Cardiac fibroblast (primary cell): Measurements from ENCODE around the gene ARID1B.

Experiments used
- DNase-seq, 2 donors: peaks; one replicate each; pipeline versions ENCODE4 v3.0.0 to v3.0.0-alpha.2; 2010; ENCODE audit warnings: low read depth in 2 of 2
- H3K4me3 ChIP-seq, 2 donors: replicated peaks in 1 of 2; 1 replicate in 1 of 2; 2 replicates in 1 of 2; pipeline ENCODE4 v1.5.1; 2011; ENCODE audit warnings: low read depth in 2 of 2, low read length in 2 of 2, mild to moderate bottlenecking in 2 of 2, moderate library complexity in 1 of 2
- TF ChIP-seq, protein P1 (sequence below): IDR thresholded peaks from one replicate; pipeline ENCODE4 v1.5.1; 2011; ENCODE audit warnings: low read depth, mild to moderate bottlenecking, low read length, inconsistent platforms

The ARID1B gene

DNA sequence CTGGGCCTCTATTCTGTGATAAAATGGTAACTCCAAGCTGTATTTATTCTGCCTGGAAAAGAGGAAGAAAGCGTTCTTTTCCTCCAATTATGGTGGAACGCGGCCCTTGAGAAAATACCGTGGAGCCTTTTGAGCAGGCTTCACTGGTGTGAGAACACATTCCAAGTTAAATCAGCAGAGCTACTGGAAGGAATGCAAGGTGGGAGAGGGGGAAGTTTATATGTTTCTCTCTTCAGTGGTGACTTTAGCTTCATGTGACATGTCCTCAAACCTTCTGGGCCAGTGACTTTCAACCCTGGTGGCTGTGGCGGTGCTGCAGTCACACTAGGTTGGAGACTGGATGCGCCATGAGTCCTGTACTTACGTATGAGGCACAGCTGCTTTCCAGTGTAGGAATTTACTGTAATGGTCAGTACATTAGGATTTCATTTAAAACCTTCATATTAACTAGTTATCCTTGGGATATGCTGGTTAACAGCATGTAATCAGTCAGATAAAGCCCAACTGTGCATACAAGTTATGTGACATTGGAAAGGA, 221.7 kb downstream of the ARID1B start:
- no peak overlapping the region for H3K4me3 ChIP-seq
- no peak for DNase-seq
- TF ChIP-seq, protein P1, sequence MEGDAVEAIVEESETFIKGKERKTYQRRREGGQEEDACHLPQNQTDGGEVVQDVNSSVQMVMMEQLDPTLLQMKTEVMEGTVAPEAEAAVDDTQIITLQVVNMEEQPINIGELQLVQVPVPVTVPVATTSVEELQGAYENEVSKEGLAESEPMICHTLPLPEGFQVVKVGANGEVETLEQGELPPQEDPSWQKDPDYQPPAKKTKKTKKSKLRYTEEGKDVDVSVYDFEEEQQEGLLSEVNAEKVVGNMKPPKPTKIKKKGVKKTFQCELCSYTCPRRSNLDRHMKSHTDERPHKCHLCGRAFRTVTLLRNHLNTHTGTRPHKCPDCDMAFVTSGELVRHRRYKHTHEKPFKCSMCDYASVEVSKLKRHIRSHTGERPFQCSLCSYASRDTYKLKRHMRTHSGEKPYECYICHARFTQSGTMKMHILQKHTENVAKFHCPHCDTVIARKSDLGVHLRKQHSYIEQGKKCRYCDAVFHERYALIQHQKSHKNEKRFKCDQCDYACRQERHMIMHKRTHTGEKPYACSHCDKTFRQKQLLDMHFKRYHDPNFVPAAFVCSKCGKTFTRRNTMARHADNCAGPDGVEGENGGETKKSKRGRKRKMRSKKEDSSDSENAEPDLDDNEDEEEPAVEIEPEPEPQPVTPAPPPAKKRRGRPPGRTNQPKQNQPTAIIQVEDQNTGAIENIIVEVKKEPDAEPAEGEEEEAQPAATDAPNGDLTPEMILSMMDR, result no peak

GRCh38 chr6:156999762-157000161, 222.6 kb downstream of the ARID1B start:
- TF ChIP-seq, protein P1, result no peak
- no peak for DNase-seq
- H3K4me3 ChIP-seq, result no peak overlapping the region

DNA sequence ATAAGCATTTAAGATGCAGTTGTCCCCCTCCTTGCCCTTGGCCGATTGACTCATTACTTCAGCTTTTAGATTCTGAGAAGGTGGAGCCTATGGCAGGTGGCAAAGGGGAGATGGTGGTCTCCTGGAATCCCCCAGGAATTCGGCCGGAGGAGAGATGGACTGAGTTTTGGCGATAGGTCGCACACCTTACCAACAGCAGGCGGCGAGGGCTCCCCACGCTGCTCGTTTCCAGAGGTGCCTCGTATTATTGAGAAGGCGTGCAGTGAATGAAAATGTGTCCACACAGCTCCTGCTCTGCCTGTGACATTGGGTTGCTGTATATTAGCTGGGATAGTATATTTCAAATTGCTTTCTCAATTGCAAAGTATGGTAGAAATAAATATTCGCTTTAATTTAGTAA, 224.5 kb downstream of the ARID1B start:
- H3K4me3 ChIP-seq, result no peak overlapping the region
- DNase-seq, result no peak
- TF ChIP-seq, protein P1, result no peak

- no peak overlapping the region for H3K4me3 ChIP-seq
- TF ChIP-seq, protein P1, result no peak
- DNase-seq, result no peak
These were observed 225.6 kb downstream of the ARID1B start for GRCh38 chr6:157002774-157003173.

- no peak overlapping the region for H3K4me3 ChIP-seq
- no peak for DNase-seq
- TF ChIP-seq, protein P1, result no peak
These were observed 228.8 kb downstream of the ARID1B start for GRCh38 chr6:157005940-157006339.

DNA sequence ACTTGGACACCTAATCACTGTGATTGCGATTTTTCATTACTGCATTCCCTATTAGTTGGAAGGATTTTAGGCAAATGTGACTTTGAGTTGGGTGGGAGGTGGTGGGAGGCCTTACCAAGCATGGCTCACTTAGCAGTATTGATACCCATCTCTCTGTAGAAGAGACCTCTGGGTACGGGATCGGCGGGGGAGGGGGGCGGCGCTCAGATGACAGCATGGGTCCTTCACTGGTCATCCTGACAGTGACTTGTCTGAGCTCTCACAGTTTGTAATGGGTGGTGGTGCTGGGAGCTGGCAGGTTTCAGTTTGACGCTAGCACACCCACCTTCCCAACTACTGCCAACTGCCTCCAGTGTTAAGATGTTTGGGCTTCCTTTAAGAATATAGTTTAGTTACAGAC, 231.4 kb downstream of the ARID1B start:
- TF ChIP-seq, protein P1, result no peak
- no peak for DNase-seq
- no peak overlapping the region for H3K4me3 ChIP-seq

DNA sequence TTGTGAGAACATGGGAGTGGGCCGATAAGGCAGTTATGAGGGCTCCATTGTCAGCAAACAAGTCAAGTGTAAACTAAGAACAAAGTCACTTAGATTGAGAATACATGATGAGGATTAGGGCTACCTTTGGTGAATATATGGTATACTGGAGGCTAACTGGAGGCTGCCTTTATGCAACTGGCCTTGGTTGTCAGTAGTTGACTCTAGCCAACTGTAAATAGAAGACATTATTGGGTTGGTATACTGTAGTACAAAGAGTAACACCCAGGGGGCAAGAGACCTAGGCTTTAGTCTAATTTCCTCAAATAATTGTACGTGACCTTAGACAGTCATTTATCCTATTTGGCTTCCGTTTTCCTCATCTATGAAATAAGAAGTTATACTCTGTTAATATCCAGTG, 235.2 kb downstream of the ARID1B start:
- DNase-seq, result no peak
- no peak overlapping the region for H3K4me3 ChIP-seq
- TF ChIP-seq, protein P1, result no peak
